ENCODE data around the gene ADO. TPM values are rescaled to one million over a fixed set of nuclear protein-coding genes. Genes with fewer than 3 reads are reported as not detected.
A peak's percentile ranks its signal among the peaks of the same experiment; 100 is the strongest.

Gene ADO
- total RNA-seq (2021) = 29.3 to 30.6 TPM (median 29.8 TPM) in 3 replicates
- Bru-seq, nascent RNA = percentile 97 among the genes with signal in this experiment
- long read RNA-seq, experiment 1, transcript ADO-201 (1 exons, 3,627 nt) = major isoform, 101 of 101 reads
- long read RNA-seq, experiment 1, partial matches to known transcripts = 0 of 101 reads
- long read RNA-seq, experiment 1, other reads (novel, unspliced or antisense) = 0 of 101 reads
- long read RNA-seq, experiment 2, transcript ADO-201 (1 exons, 3,627 nt) = major isoform, 69 of 70 reads
- long read RNA-seq, experiment 2, partial matches to known transcripts = 0 of 70 reads
- long read RNA-seq, experiment 2, other reads (novel, unspliced or antisense) = 1 of 70 reads
- long read RNA-seq, experiment 3, transcript ADO-201 (1 exons, 3,627 nt) = major isoform, 5 of 5 reads
- long read RNA-seq, experiment 3, partial matches to known transcripts = 0 of 5 reads
- long read RNA-seq, experiment 3, other reads (novel, unspliced or antisense) = 0 of 5 reads

DNA sequence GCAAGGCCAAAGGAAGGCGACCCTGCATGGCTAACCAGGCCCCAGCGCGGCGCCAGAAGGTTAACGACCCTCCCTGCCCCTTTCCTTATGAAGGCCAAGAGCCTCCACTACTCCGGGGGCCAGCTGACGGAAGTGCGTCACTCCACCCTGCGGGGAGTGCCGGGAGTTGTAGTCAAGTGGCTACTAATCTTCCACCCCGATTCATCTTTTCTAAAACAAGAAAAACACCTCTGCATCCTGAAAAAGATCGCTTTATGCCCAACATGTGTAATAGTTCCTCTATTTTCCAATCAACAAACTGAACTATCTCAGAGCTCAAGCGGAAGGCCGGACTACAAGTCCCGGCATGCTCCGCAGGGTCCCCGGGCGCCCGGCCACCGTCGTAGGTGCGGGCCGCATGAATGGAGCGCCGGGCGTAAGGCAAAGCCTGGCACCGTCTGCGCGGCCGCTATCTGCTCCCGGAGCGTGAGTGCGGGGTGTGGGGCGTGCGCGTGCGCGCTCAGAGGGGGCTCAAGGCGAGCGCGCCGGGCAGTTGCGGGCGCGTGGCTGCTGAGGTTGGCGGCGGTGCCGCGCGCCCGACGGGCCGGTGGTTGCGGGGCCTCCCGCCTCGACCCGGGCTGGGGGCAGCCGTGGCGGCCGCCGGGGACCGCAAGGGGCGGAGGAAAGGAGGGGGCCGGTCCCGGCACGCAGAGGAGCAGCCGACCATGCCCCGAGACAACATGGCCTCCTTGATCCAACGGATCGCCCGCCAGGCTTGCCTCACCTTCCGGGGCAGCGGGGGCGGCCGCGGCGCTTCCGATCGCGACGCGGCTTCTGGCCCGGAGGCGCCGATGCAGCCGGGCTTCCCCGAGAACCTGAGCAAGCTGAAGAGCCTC is at the start of gene ADO:
TSS of gene ADO (plus strand) at position 365 of the 875 bp plus-strand sequence. CDS start at position 705, 340 bp downstream.
- DNase-seq (ENCODE audit: low spot score) (peak; percentile 85), ATAC-seq (peak; percentile 86)
- H3K27ac Mint-ChIP-seq = peak within 1 kb of the TSS; percentile 99
- no peaks in the 10 kb centered on the region for H3K27me3 Mint-ChIP-seq (ENCODE audit: low read depth)
- H3K4me1 Mint-ChIP-seq = peaks cover 48% of the 10 kb centered on the region
- POLR2A ChIA-PET = interaction anchor here (0.6 to 3.6 kb wide), 4 partner anchors 9 to 353 kb away, joined by 3 to 28 read pairs (median 5); partner anchors contain the start of gene EGR2
- H3K9me3 Mint-ChIP-seq = no peaks in the 10 kb centered on the region
- CTCF ChIA-PET = interaction anchor here (0.6 to 4.3 kb wide), 4 partner anchors 12 to 210 kb away, joined by 3 to 55 read pairs (median 4); partner anchors contain the start of gene EGR2
- no peaks in the 10 kb centered on the region for H3K36me3 Mint-ChIP-seq
- H3K4me3 Mint-ChIP-seq = peak within 1 kb of the TSS; percentile 94
- TF ChIP-seq, protein P1, sequence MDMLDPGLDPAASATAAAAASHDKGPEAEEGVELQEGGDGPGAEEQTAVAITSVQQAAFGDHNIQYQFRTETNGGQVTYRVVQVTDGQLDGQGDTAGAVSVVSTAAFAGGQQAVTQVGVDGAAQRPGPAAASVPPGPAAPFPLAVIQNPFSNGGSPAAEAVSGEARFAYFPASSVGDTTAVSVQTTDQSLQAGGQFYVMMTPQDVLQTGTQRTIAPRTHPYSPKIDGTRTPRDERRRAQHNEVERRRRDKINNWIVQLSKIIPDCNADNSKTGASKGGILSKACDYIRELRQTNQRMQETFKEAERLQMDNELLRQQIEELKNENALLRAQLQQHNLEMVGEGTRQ (CRISPR knock-in tag; IDR thresholded peaks at IDR 0.05) = 0 out of 2 replicates have a peak, but pooled peaks have one; percentile 17
- TF ChIP-seq FOXK1 (CRISPR knock-in tag; IDR thresholded peaks at IDR 0.05) = peak; percentile 52; the same call in 1 of the 2 replicates
- TF ChIP-seq, protein P2, sequence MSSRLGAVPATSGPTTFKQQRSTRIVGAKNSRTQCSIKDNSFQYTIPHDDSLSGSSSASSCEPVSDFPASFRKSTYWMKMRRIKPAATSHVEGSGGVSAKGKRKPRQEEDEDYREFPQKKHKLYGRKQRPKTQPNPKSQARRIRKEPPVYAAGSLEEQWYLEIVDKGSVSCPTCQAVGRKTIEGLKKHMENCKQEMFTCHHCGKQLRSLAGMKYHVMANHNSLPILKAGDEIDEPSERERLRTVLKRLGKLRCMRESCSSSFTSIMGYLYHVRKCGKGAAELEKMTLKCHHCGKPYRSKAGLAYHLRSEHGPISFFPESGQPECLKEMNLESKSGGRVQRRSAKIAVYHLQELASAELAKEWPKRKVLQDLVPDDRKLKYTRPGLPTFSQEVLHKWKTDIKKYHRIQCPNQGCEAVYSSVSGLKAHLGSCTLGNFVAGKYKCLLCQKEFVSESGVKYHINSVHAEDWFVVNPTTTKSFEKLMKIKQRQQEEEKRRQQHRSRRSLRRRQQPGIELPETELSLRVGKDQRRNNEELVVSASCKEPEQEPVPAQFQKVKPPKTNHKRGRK (CRISPR knock-in tag; IDR thresholded peaks at IDR 0.05; ENCODE audit: borderline replicate concordance) = no peak
- TF ChIP-seq TEAD1 (CRISPR knock-in tag; IDR thresholded peaks at IDR 0.05) = 0 out of 2 replicates have a peak, but pooled peaks have one; percentile 34
- TF ChIP-seq SP1 (CRISPR knock-in tag; conservative IDR thresholded peaks at IDR 0.05) = peak; percentile 67
- TF ChIP-seq NFYB (CRISPR knock-in tag; conservative IDR thresholded peaks at IDR 0.05; ENCODE audit: low read depth) = 0 out of 2 replicates have a peak, but pooled peaks have one; percentile 7
- TF ChIP-seq ZNF317 (CRISPR knock-in tag; IDR thresholded peaks at IDR 0.05; ENCODE audit: borderline replicate concordance, low read depth) = peak; percentile 87
- TF ChIP-seq, protein P3, sequence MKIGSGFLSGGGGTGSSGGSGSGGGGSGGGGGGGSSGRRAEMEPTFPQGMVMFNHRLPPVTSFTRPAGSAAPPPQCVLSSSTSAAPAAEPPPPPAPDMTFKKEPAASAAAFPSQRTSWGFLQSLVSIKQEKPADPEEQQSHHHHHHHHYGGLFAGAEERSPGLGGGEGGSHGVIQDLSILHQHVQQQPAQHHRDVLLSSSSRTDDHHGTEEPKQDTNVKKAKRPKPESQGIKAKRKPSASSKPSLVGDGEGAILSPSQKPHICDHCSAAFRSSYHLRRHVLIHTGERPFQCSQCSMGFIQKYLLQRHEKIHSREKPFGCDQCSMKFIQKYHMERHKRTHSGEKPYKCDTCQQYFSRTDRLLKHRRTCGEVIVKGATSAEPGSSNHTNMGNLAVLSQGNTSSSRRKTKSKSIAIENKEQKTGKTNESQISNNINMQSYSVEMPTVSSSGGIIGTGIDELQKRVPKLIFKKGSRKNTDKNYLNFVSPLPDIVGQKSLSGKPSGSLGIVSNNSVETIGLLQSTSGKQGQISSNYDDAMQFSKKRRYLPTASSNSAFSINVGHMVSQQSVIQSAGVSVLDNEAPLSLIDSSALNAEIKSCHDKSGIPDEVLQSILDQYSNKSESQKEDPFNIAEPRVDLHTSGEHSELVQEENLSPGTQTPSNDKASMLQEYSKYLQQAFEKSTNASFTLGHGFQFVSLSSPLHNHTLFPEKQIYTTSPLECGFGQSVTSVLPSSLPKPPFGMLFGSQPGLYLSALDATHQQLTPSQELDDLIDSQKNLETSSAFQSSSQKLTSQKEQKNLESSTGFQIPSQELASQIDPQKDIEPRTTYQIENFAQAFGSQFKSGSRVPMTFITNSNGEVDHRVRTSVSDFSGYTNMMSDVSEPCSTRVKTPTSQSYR (CRISPR knock-in tag; IDR thresholded peaks at IDR 0.05) = no peak
- peak; percentile 67; the same call in 1 of the 2 replicates for TF ChIP-seq NFE2L1 (CRISPR knock-in tag; IDR thresholded peaks at IDR 0.05)
- TF ChIP-seq CREM (CRISPR knock-in tag; IDR thresholded peaks at IDR 0.05) = peak; percentile 78
- TF ChIP-seq, protein P4, sequence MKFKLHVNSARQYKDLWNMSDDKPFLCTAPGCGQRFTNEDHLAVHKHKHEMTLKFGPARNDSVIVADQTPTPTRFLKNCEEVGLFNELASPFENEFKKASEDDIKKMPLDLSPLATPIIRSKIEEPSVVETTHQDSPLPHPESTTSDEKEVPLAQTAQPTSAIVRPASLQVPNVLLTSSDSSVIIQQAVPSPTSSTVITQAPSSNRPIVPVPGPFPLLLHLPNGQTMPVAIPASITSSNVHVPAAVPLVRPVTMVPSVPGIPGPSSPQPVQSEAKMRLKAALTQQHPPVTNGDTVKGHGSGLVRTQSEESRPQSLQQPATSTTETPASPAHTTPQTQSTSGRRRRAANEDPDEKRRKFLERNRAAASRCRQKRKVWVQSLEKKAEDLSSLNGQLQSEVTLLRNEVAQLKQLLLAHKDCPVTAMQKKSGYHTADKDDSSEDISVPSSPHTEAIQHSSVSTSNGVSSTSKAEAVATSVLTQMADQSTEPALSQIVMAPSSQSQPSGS (CRISPR knock-in tag; IDR thresholded peaks at IDR 0.05; ENCODE audit: borderline replicate concordance, low read depth) = no peak
- TF ChIP-seq, protein P5, sequence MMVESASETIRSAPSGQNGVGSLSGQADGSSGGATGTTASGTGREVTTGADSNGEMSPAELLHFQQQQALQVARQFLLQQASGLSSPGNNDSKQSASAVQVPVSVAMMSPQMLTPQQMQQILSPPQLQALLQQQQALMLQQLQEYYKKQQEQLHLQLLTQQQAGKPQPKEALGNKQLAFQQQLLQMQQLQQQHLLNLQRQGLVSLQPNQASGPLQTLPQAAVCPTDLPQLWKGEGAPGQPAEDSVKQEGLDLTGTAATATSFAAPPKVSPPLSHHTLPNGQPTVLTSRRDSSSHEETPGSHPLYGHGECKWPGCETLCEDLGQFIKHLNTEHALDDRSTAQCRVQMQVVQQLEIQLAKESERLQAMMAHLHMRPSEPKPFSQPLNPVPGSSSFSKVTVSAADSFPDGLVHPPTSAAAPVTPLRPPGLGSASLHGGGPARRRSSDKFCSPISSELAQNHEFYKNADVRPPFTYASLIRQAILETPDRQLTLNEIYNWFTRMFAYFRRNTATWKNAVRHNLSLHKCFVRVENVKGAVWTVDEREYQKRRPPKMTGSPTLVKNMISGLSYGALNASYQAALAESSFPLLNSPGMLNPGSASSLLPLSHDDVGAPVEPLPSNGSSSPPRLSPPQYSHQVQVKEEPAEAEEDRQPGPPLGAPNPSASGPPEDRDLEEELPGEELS (CRISPR knock-in tag; IDR thresholded peaks at IDR 0.05) = 0 out of 2 replicates have a peak, but pooled peaks have one; percentile 9
- 0 out of 2 replicates have a peak, but pooled peaks have one; percentile 76 for TF ChIP-seq NR3C1 (CRISPR knock-in tag; conservative IDR thresholded peaks at IDR 0.05; ENCODE audit: low read depth)
- TF ChIP-seq, protein P6, sequence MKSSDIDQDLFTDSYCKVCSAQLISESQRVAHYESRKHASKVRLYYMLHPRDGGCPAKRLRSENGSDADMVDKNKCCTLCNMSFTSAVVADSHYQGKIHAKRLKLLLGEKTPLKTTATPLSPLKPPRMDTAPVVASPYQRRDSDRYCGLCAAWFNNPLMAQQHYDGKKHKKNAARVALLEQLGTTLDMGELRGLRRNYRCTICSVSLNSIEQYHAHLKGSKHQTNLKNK (CRISPR knock-in tag; IDR thresholded peaks at IDR 0.05) = no peak
- 0 out of 2 replicates have a peak, but pooled peaks have one; percentile 48 for TF ChIP-seq JUN (CRISPR knock-in tag; IDR thresholded peaks at IDR 0.05)
- no peak for TF ChIP-seq GTF2I (CRISPR knock-in tag; conservative IDR thresholded peaks at IDR 0.05)
- TF ChIP-seq, protein P7, sequence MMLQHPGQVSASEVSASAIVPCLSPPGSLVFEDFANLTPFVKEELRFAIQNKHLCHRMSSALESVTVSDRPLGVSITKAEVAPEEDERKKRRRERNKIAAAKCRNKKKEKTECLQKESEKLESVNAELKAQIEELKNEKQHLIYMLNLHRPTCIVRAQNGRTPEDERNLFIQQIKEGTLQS (CRISPR knock-in tag; conservative IDR thresholded peaks at IDR 0.05) = no peak
- TF ChIP-seq, protein P8, sequence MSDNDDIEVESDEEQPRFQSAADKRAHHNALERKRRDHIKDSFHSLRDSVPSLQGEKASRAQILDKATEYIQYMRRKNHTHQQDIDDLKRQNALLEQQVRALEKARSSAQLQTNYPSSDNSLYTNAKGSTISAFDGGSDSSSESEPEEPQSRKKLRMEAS (CRISPR knock-in tag; IDR thresholded peaks at IDR 0.05) = peak; percentile 68; the same call in 1 of the 2 replicates
- TF ChIP-seq, protein P9, sequence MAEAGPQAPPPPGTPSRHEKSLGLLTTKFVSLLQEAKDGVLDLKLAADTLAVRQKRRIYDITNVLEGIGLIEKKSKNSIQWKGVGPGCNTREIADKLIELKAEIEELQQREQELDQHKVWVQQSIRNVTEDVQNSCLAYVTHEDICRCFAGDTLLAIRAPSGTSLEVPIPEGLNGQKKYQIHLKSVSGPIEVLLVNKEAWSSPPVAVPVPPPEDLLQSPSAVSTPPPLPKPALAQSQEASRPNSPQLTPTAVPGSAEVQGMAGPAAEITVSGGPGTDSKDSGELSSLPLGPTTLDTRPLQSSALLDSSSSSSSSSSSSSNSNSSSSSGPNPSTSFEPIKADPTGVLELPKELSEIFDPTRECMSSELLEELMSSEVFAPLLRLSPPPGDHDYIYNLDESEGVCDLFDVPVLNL (CRISPR knock-in tag; IDR thresholded peaks at IDR 0.05; ENCODE audit: borderline replicate concordance, low read depth) = no peak
- no peak for TF ChIP-seq RELA (CRISPR knock-in tag; IDR thresholded peaks at IDR 0.05; ENCODE audit: borderline replicate concordance)
- TF ChIP-seq GABPB1 (CRISPR knock-in tag; IDR thresholded peaks at IDR 0.05) = peak; percentile 59
- TF ChIP-seq ZNF416 (CRISPR knock-in tag; IDR thresholded peaks at IDR 0.05) = peak; percentile 74

Data from WTC11 (cell line).